Caco-2 (cell line): ENCODE data around the gene PPT2. TPM values are rescaled to one million over a fixed set of nuclear protein-coding genes. Genes with fewer than 3 reads are reported as not detected.
A peak's percentile ranks its signal among the peaks of the same experiment; 100 is the strongest.
"Not testable (repeated sequence)": the region's sequence is repeated elsewhere in the genome, so short reads cannot be mapped to it uniquely, and the experiment has no call there.

Source experiments
- BruUV-seq: library from RNA; stranded (reverse); fragments of 400-500 nt; replicated peaks from 2 replicates; lab custom pipeline; 2021; lab: Mats Ljungman, UMichigan
- CTCF ChIA-PET: fragments of 300-600 bp; sonication (Branson Sonifier 250); formaldehyde crosslinking; loops from one replicate; lab custom pipeline; 2022; ENCODE audit warnings: antibody characterized with exemption; lab: Charles Lee
- POLR2A ChIA-PET: fragments of 300-600 bp; sonication (Branson Sonifier 250); formaldehyde crosslinking; loops from one replicate; lab custom pipeline; 2022; ENCODE audit warnings: antibody characterized with exemption; lab: Charles Lee
- DNase-seq, 2 experiments: peaks; one replicate each; pipeline versions ENCODE4 v3.0.0 to v3.0.0-alpha.2; 2020 to 2022
- H3K27me3 ChIP-seq: replicated peaks from 2 replicates; pipeline ENCODE4 v1.6.0; 2011; ENCODE audit warnings: low read length; ENCODE audit not compliant: control insufficient read depth, insufficient read depth
- H3K36me3 ChIP-seq: 2 replicates; pipeline ENCODE4 v1.5.1; 2011; ENCODE audit warnings: low read length; ENCODE audit not compliant: control insufficient read depth, insufficient read depth
- H3K4me1 ChIP-seq: fragments of 250-450 bp; sonication (Bioruptor Pico); 2 replicates; pipeline ENCODE4 v1.5.1; 2020; ENCODE audit warnings: mild to moderate bottlenecking
- H3K4me3 ChIP-seq: 2 replicates; pipeline ENCODE4 v1.5.1; 2011; ENCODE audit warnings: low read depth, mild to moderate bottlenecking, control low read depth, low read length
- H3K9me3 ChIP-seq: fragments of 250-450 bp; sonication (Bioruptor Pico); 2 replicates; pipeline ENCODE4 v1.5.1; 2020; ENCODE audit warnings: mild to moderate bottlenecking, moderate library complexity
- H3K27ac Mint-ChIP-seq: one replicate; pipeline ENCODE4 v1.8.0; 2022; ENCODE audit warnings: mixed read lengths; ENCODE audit not compliant: unreplicated experiment
- H3K27me3 Mint-ChIP-seq: one replicate; pipeline ENCODE4 v1.8.0; 2022; ENCODE audit warnings: mixed read lengths; ENCODE audit not compliant: insufficient read depth, unreplicated experiment
- H3K36me3 Mint-ChIP-seq: one replicate; pipeline ENCODE4 v1.8.0; 2022; ENCODE audit warnings: mild to moderate bottlenecking, mixed read lengths; ENCODE audit not compliant: insufficient read depth, unreplicated experiment
- H3K4me1 Mint-ChIP-seq: one replicate; pipeline ENCODE4 v1.8.0; 2022; ENCODE audit warnings: low read depth, mixed read lengths; ENCODE audit not compliant: unreplicated experiment
- H3K4me3 Mint-ChIP-seq: one replicate; pipeline ENCODE4 v1.8.0; 2022; ENCODE audit warnings: mild to moderate bottlenecking, moderate library complexity, mixed read lengths; ENCODE audit not compliant: unreplicated experiment
- H3K9me3 Mint-ChIP-seq: one replicate; pipeline ENCODE4 v1.8.0; 2022; ENCODE audit warnings: mixed read lengths; ENCODE audit not compliant: unreplicated experiment
- CTCF ChIP-seq, 2 experiments: fragments of 200-600 bp in 1 of 2; IDR thresholded peaks; 1 replicate in 1 of 2; 2 replicates in 1 of 2; pipeline versions ENCODE4 v1.5.1 to v1.8.0; 2011 to 2022; ENCODE audit warnings: antibody characterized with exemption in 1 of 2, control low read depth in 1 of 2, inconsistent platforms in 1 of 2, low read depth in 1 of 2, low read length in 1 of 2, mild to moderate bottlenecking in 1 of 2, moderate library complexity in 1 of 2; ENCODE audit not compliant: insufficient read depth in 1 of 2, severe bottlenecking in 1 of 2, unreplicated experiment in 1 of 2
- intact Hi-C: fragments of 100-400 bp; cut with micrococcal nuclease; formaldehyde crosslinking; loops from one replicate; pipeline ENCODE4 v1.10.0; 2022; ENCODE audit not compliant: unreplicated experiment
- total RNA-seq: library from RNA; stranded (reverse); gene quantifications from 2 replicates; pipeline ENCODE4 v1.2.3, GENCODE V29; 2022

PPT2 gene
- total RNA-seq, 1 experiment from 2014 or later = 80.8 TPM

- Mint-ChIP-seq H3K4me3 (peak overlapping the region; percentile 16), H3K9me3 (no peaks in the 10 kb centered on the region), H3K36me3 (peaks cover 47% of the 10 kb centered on the region), H3K4me1 (peaks cover 23% of the 10 kb centered on the region), H3K27me3 (no peaks in the 10 kb centered on the region), H3K27ac (no peak overlapping the region)
- Histone ChIP-seq H3K4me3 (no peak overlapping the region), H3K9me3 (no peaks in the 10 kb centered on the region), H3K36me3 (peaks cover 2% of the 10 kb centered on the region; the same call in 1 of the 2 replicates), H3K27me3 (no peaks in the 10 kb centered on the region), H3K4me1 (peaks cover 27% of the 10 kb centered on the region)
- BruUV-seq = no TSS peak
- POLR2A ChIA-PET = interaction anchor here (0.6 to 2.1 kb wide), 2 partner anchors 8 to 784 kb away, joined by 3 to 7 read pairs; no protein-coding TSS in a partner anchor
- DNase-seq = no peak
- TF ChIP-seq CTCF (IDR thresholded peaks at IDR 0.05; ENCODE audit: insufficient read depth in 1 of 2, low read depth in 1 of 2, low read length in 1 of 2, severe bottlenecking in 1 of 2, unreplicated experiment in 1 of 2) = no peak
- intact Hi-C loops = no loop called here
- CTCF ChIA-PET = no interaction called here
Observed at GRCh38 chr6:32187009-32187709, 33.2 kb downstream of the PPT2 start.

- H3K9me3 Mint-ChIP-seq, H3K27me3 Mint-ChIP-seq, DNase-seq, BruUV-seq, H3K27me3 ChIP-seq, H3K9me3 ChIP-seq, H3K27ac Mint-ChIP-seq, H3K36me3 ChIP-seq, H3K4me3 ChIP-seq, intact Hi-C loops: not testable (repeated sequence)
- H3K4me3 Mint-ChIP-seq = peak overlapping the region; percentile 16
- H3K4me1 Mint-ChIP-seq = peaks cover 23% of the 10 kb centered on the region
- POLR2A ChIA-PET = interaction anchor here (2.1 kb wide), 1 partner anchor 8 kb away, joined by 7 read pairs; no protein-coding TSS in a partner anchor
- CTCF ChIA-PET = interaction anchor here (0.6 kb wide), 1 partner anchor 69 kb away, joined by 3 read pairs; no protein-coding TSS in a partner anchor
- H3K4me1 ChIP-seq = peaks cover 27% of the 10 kb centered on the region
- H3K36me3 Mint-ChIP-seq = peaks cover 42% of the 10 kb centered on the region
Observed at GRCh38 chr6:32187725-32188380, 33.9 kb downstream of the PPT2 start.

GRCh38 chr6:32188381-32189068 lies 34.6 kb downstream of the PPT2 start:
- Mint-ChIP-seq H3K4me3 (peak overlapping the region; percentile 83), H3K27ac (peak overlapping the region; percentile 90), H3K4me1 (peaks cover 23% of the 10 kb centered on the region), H3K9me3 (no peaks in the 10 kb centered on the region), H3K36me3 (peaks cover 41% of the 10 kb centered on the region), H3K27me3 (no peaks in the 10 kb centered on the region)
- no TSS peak for BruUV-seq
- Histone ChIP-seq H3K4me1 (peaks cover 27% of the 10 kb centered on the region), H3K9me3 (no peaks in the 10 kb centered on the region), H3K4me3 (peak overlapping the region; percentile 62), H3K27me3 (no peaks in the 10 kb centered on the region), H3K36me3 (peaks cover 2% of the 10 kb centered on the region; the same call in 1 of the 2 replicates)
- no peak for TF ChIP-seq CTCF (IDR thresholded peaks at IDR 0.05; ENCODE audit: insufficient read depth in 1 of 2, low read depth in 1 of 2, low read length in 1 of 2, severe bottlenecking in 1 of 2, unreplicated experiment in 1 of 2)
- intact Hi-C loops = no loop called here
- no peak for DNase-seq
- ChIA-PET POLR2A (no interaction called here), CTCF (interaction anchor here (0.6 kb wide), 1 partner anchor 69 kb away, joined by 3 read pairs; no protein-coding TSS in a partner anchor)
